KOPT-K1 (cell line): ENCODE results near the gene EFR3B.
"Not testable (repeated sequence)": the region's sequence is repeated elsewhere in the genome, so short reads cannot be mapped to it uniquely, and the experiment has no call there.

Experiments
- H3K27ac ChIP-seq: fragments of 200-600 bp; sonication (generic); 2 replicates; pipeline ENCODE4 v1.5.1; 2016; ENCODE audit warnings: antibody characterized with exemption, mild to moderate bottlenecking, low read depth, low read length; ENCODE audit not compliant: poor library complexity, severe bottlenecking
- H3K36me3 ChIP-seq: fragments of 200-600 bp; sonication (generic); 2 replicates; pipeline ENCODE4 v1.5.1; 2017; ENCODE audit warnings: antibody characterized with exemption, mild to moderate bottlenecking, low read length, moderate library complexity; ENCODE audit not compliant: insufficient read depth
- H3K9me3 ChIP-seq: fragments of 200-600 bp; sonication (generic); 2 replicates; pipeline ENCODE4 v1.5.1; 2017; ENCODE audit warnings: antibody characterized with exemption, low read length, mild to moderate bottlenecking; ENCODE audit not compliant: insufficient read depth, poor library complexity, severe bottlenecking

Gene EFR3B

GRCh38 chr2:25098670-25099486, 57.0 kb downstream of the EFR3B start:
- H3K36me3 ChIP-seq = no peaks in the 10 kb centered on the region
- H3K27ac ChIP-seq = no peak overlapping the region
- H3K9me3 ChIP-seq = no peaks in the 10 kb centered on the region

- not testable (repeated sequence) for H3K27ac ChIP-seq, H3K9me3 ChIP-seq, H3K36me3 ChIP-seq
Observed at GRCh38 chr2:25102352-25102751, 60.5 kb downstream of the EFR3B start.

- Histone ChIP-seq H3K9me3 (no peaks in the 10 kb centered on the region), H3K27ac (no peak overlapping the region), H3K36me3 (no peaks in the 10 kb centered on the region)
Observed at GRCh38 chr2:25103287-25103871, 61.5 kb downstream of the EFR3B start.

GRCh38 chr2:25104736-25105135, 62.9 kb downstream of the EFR3B start:
- H3K36me3 ChIP-seq = no peaks in the 10 kb centered on the region
- H3K9me3 ChIP-seq = no peaks in the 10 kb centered on the region
- no peak overlapping the region for H3K27ac ChIP-seq

DNA sequence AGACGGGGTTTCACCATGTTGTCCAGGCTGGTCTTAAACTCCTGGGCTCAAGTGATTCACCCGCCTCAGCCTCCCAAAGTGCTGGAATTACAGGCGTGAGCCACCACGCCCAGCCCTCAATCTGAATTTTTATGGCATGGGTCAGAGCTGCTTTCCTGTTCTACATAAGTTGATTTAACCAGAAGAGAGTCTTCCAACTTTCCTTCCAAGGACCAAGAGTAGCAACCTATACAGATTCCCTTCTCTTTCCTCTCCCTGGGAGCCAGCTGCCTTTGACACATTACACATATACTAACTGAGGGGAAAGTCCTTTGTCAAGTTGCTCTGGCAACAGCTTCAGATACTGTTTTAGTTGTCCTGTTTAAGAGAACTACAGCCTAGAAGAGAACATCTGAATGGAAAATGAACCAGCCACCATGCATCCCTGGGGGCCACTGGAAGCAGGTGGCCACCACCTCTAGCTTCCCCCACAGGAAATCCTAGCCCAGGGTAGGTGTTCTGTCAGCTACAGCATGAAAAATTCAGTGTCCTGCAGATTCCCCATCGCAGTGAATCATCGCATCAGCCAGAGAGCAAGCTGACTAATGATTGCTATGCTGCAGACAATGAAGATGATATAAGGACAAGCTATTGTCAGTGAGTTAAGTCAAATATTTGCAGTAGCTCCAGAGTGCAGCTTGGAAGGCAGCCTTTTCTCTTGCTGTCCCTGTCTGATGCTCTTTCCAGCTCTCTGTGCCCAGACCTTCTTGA, 63.6 kb downstream of the EFR3B start:
- no peak overlapping the region for H3K27ac ChIP-seq
- no peaks in the 10 kb centered on the region for H3K9me3 ChIP-seq
- no peaks in the 10 kb centered on the region for H3K36me3 ChIP-seq

- no peaks in the 10 kb centered on the region for H3K36me3 ChIP-seq
- no peaks in the 10 kb centered on the region for H3K9me3 ChIP-seq
- H3K27ac ChIP-seq = no peak overlapping the region
Observed at GRCh38 chr2:25109822-25110221, 67.9 kb downstream of the EFR3B start.

DNA sequence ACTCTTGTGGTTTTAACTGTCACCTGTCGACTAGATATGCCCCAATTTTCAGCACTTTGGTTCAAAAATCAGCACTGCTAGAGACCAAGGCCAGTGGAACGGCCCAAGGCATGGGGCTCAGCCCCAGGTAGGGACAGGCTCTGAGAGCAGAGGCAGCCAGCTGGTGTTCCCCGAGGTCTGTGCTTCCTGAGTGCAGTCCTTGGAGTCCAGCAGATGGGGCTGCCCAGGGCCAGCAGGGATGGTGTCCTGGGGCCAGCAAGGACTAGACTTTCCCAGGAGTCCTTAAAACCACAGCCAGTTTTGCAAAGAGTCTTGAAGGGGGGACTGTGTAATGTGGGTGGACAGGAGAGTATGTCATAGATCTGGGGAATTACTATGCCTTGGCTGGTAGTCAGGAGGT, 70.2 kb downstream of the EFR3B start:
- Histone ChIP-seq H3K9me3 (no peaks in the 10 kb centered on the region), H3K36me3 (no peaks in the 10 kb centered on the region), H3K27ac (no peak overlapping the region)

DNA sequence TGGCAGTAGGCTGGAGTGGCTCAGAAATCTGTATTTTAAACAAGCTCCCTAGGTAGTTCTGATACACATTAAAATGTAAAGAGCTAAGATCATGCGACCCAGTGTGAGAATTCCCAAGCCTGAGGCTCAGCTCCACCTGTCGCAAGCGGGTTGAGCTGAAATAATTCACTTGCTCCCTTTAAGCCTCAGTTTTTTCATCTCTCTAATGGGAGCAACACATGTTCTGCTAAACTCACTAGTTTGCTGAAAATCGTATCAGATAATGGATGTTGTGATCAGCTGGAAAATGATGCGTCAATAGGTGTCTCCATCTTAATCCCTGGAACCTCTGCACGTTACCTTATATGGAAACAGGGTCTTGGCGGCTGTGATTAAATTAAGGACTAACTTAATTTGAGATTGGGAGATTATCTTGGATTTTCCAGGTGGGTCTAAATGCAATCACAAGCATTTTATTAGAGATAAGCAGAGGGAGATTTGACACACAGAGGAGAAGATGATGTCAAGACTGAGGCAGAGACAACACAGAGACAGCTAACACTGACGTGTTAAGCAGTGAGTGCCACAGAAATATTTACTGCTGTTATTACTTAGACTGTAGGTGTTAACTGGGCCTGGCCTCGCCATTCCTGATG, 73.5 kb downstream of the EFR3B start:
- H3K9me3 ChIP-seq = no peaks in the 10 kb centered on the region
- H3K36me3 ChIP-seq = no peaks in the 10 kb centered on the region
- no peak overlapping the region for H3K27ac ChIP-seq

DNA sequence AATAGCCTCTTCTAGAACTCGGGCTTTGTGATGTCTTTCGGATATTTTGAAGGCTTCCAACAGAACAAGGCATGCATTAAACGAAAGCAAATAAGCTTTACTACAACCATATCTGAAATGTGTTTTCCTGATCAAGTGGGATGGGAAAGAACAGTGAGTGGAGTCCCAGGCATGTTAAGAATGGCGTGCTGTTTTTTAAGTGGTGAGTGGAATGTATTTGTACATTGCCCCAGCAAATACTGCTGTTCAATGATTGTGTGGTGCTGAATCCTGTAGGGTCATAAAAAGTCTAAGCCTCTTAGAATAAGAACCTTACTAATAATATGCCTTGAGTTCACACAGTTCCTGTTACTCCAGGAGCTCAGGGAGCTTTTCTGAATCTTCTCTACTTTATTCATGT, 74.0 kb downstream of the EFR3B start:
- Histone ChIP-seq H3K9me3 (no peaks in the 10 kb centered on the region), H3K27ac (no peak overlapping the region), H3K36me3 (no peaks in the 10 kb centered on the region)

DNA sequence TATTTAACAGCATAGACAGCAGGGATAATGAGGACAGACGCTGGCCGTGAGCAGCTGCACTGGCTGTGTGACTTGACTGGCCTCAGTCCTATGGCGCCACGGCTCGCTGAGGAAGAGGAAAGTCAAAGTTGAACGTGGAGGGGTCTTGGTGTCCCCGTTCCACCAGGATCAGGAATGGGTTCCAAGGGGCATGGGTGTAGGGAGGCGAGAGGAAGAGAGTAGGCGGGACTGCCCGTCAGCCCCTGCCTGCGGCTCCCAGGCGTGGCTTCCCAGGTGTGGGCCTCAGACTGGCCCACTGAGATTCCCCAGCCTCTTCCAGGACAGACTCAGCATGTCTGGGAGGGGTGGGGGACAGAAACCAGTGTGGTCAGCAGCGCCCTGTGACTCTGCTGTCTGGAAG, 75.1 kb downstream of the EFR3B start:
- H3K27ac ChIP-seq = no peak overlapping the region
- H3K9me3 ChIP-seq = no peaks in the 10 kb centered on the region
- H3K36me3 ChIP-seq = no peaks in the 10 kb centered on the region

DNA sequence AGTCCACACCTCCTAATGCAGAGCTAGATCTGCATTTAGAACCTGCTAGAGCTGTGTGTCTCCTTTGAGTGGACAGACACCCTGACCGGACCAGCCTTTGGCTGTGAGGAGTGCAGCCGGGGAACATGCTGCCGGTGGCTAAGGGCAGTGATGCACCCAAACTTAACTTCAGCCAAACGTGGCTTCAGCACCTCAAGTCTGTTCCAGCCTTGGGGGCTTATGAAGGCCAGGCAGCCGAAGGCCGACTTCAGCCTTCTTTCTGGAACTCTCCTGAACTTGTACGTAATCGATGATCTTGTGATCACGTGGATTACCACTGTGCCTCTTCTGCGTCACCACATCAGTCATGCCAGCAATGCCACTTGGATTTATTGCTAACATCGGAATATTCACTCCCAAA, 77.4 kb downstream of the EFR3B start:
- Histone ChIP-seq H3K36me3 (no peaks in the 10 kb centered on the region), H3K9me3 (no peaks in the 10 kb centered on the region), H3K27ac (no peak overlapping the region)

DNA sequence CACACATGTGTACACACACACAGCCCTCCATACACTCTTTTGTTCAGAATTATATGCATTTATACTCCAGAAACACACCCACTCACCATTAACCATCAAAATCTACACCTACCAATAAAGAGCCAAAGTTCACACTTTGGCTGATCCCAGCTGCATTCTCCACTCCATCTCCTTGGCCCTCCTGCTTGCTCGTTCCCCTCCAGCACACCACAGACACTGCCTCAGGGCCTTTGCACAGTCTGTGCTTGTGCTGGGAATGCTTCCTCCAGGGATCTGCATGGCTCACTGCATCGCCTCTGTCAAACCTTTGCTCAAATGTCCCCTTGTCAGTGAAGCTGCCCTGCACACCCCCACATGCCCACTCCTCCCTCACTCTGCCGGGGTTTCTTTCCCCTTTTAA, 80.5 kb downstream of the EFR3B start:
- no peak overlapping the region for H3K27ac ChIP-seq
- no peaks in the 10 kb centered on the region for H3K9me3 ChIP-seq
- no peaks in the 10 kb centered on the region for H3K36me3 ChIP-seq

DNA sequence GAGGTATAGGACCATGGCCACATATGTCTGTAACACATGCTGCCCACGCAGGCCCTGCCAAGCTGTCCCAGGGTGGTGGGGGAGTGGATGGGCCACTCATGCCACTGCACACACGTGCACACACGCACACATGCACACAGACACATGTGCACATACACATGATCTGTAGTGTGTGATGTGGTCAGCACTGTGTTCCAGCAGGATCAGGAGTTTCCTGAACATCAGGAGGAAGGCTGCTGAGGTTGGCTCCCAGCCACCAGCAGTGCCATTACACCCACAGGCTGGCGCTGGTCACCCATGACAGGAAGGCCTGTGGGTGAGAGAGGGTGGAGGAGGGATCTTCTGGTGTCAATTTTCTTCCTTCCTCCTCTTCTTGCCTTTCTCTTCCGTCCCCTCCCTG, 81.8 kb downstream of the EFR3B start:
- Histone ChIP-seq H3K9me3 (no peaks in the 10 kb centered on the region), H3K36me3 (no peaks in the 10 kb centered on the region), H3K27ac (no peak overlapping the region)

- no peak overlapping the region for H3K27ac ChIP-seq
- no peaks in the 10 kb centered on the region for H3K9me3 ChIP-seq
- no peaks in the 10 kb centered on the region for H3K36me3 ChIP-seq
Observed at GRCh38 chr2:25125189-25125588, 83.3 kb downstream of the EFR3B start.

DNA sequence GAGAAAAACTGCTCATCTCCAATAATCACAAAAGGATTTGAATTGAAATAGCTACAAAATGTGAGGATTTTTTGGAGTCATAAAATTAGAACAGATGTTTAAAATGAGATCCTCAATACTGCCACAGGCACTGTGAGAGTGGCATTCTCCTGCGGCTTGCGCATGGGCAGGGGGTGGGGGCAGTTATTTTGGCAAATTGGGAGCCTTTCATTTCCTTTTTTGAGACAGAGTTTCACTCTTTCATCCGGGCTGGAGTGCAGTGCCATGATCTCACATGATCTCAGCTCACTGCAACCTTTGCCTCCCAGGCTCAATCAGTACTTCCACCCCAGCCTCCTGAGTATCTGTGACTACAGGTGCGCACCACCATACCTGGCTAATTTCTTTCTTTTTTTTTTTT, 84.1 kb downstream of the EFR3B start:
- no peaks in the 10 kb centered on the region for H3K36me3 ChIP-seq
- no peaks in the 10 kb centered on the region for H3K9me3 ChIP-seq
- H3K27ac ChIP-seq = no peak overlapping the region
